Adrenal gland (tissue), 12 donors: ENCODE data around the gene SPDYC. TPM values are rescaled to one million over a fixed set of nuclear protein-coding genes. Genes with fewer than 3 reads are reported as not detected.

Experiments used
- DNase-seq, 7 donors: peaks; one replicate each; pipeline ENCODE4 v3.0.0-alpha.2; 2019 to 2020
- H3K27ac ChIP-seq, 5 donors: fragments of 200-600 bp; sonication (generic) in 4 of 5; 1 replicate in 3 of 5; 2 replicates in 2 of 5; pipeline versions ENCODE4 v1.5.1 to v1.8.0; 2016 to 2020; ENCODE audit warnings: mild to moderate bottlenecking in 1 of 5
- H3K27me3 ChIP-seq: fragments of 200-600 bp; 2 replicates; pipeline ENCODE4 v1.8.0; 2021
- H3K36me3 ChIP-seq, 2 donors: fragments of 200-600 bp; replicated peaks in 1 of 2; 1 replicate in 1 of 2; 2 replicates in 1 of 2; pipeline versions ENCODE4 v1.5.1 to v1.8.0; 2018 to 2022
- H3K4me1 ChIP-seq, 2 donors: fragments of 200-600 bp; replicated peaks in 1 of 2; 1 replicate in 1 of 2; 2 replicates in 1 of 2; pipeline versions ENCODE4 v1.5.1 to v1.8.0; 2018 to 2021
- H3K4me3 ChIP-seq, 4 donors: fragments of 200-600 bp; sonication (generic) in 3 of 4; one replicate each; pipeline ENCODE4 v1.5.1; 2016 to 2018
- H3K9me3 ChIP-seq, 3 donors: fragments of 200-600 bp; sonication (generic) in 1 of 3; replicated peaks in 1 of 3; 1 replicate in 2 of 3; 2 replicates in 1 of 3; pipeline versions ENCODE4 v1.5.1 to v1.8.0; 2016 to 2021
- CTCF ChIP-seq, 6 experiments: fragments of 450-650 bp in 4 of 6; fragments of 200-600 bp in 2 of 6; sonication (generic) in 1 of 6; IDR thresholded peaks; 1 replicate in 5 of 6; 2 replicates in 1 of 6; pipeline versions ENCODE4 v1.5.1 to v1.8.0; 2016 to 2021; ENCODE audit warnings: antibody characterized with exemption in 6 of 6, mild to moderate bottlenecking in 2 of 6, moderate library complexity in 1 of 6
- POLR2A ChIP-seq, 2 donors: fragments of 450-650 bp; IDR thresholded peaks; one replicate each; pipeline ENCODE4 v1.6.1; 2017; ENCODE audit warnings: antibody characterized with exemption in 2 of 2, mild to moderate bottlenecking in 2 of 2, moderate library complexity in 1 of 2
- WGBS, 4 donors: extraction: QIAGEN DNeasy Blood & Tissue Kit in 2 of 4; methylation state at CpG; one replicate each; pipeline versions ENCODE4 v1.1.5 to v1.1.7; 2013 to 2017; 5-methylcytosine and 5-hydroxymethylcytosine counted together
- intact Hi-C, 2 donors: fragments of 100-400 bp; cut with DNase I; formaldehyde crosslinking; loops; one replicate each; pipeline versions ENCODE4 v1.14.1 to v1.15.0; 2022 to 2023
- polyA plus RNA-seq, 3 donors: library from polyadenylated mRNA; stranded (reverse); fragments of 200-250 nt in 2 of 3; fragments of 350-450 nt in 1 of 3; fragmentation: Illumina TruSeq in 1 of 3; extraction: RNeasy Lipid Tissue Mini Kit (QIAGEN cat#74804) in 1 of 3; gene quantifications; one replicate each; pipeline ENCODE4 v1.2.3, GENCODE V29; 2013 to 2014
- total RNA-seq, 9 donors: library from RNA; depleted of rRNA in 4 of 9; stranded (reverse); fragments of >200 nt in 4 of 9; fragments of 120-200 nt in 1 of 9; fragmentation: NEBNext Ultra II Directional in 1 of 9; extraction: Animal tissue kit (Norgen Biotek cat#: 25700) in 1 of 9; gene quantifications; one replicate each; pipeline versions ENCODE4 v1.1.0 to v1.2.4, GENCODE V29; 2013 to 2023
- donor health status: healthy with polysubstance abuse.
- donor health status: Bipolar disorder and iron deficiency.
- donor health status: DM: yes; HTN: yes; CAD: no.
- donor health status: DM: no; HTN: no; CAD: no.
- donor health status: DM: no; HTN: no; CAD: no.
- donor health status: DM: yes; HTN: yes; CAD: no.

Gene SPDYC
- total and polyA plus RNA-seq, 12 donors, result 0.10 TPM; not detected in 11

- Histone ChIP-seq H3K4me1 (no peaks in the 10 kb centered on the region), H3K27ac (no peak overlapping the region), H3K4me3 (no peak overlapping the region), H3K27me3 (no peaks in the 10 kb centered on the region), H3K36me3 (no peaks in the 10 kb centered on the region), H3K9me3 (no peaks in the 10 kb centered on the region)
- TF ChIP-seq POLR2A (IDR thresholded peaks at IDR 0.05) (no peak), CTCF (IDR thresholded peaks at IDR 0.05) (no peak)
- 52 to 88% (median 68%) methylated on average over 3 of the region's 3 CpGs for WGBS, 4 donors
- intact Hi-C loops, result no loop called here
- peak in 1 of 7 donors; percentile 3 for DNase-seq
These were observed 12.7 kb upstream of the SPDYC start for GRCh38 chr11:65157336-65157735.

GRCh38 chr11:65159012-65159411, 11.0 kb upstream of the SPDYC start:
- no peaks in the 10 kb centered on the region for H3K9me3 ChIP-seq
- no peak overlapping the region for H3K4me3 ChIP-seq
- TF ChIP-seq CTCF (IDR thresholded peaks at IDR 0.05), result no peak
- no peak for TF ChIP-seq POLR2A (IDR thresholded peaks at IDR 0.05)
- H3K27ac ChIP-seq, result no peak overlapping the region
- WGBS, 4 donors, result 68 to 76% (median 72%) methylated on average over 5 of the region's 5 CpGs
- intact Hi-C loops, result no loop called here
- H3K27me3 ChIP-seq, result no peaks in the 10 kb centered on the region
- DNase-seq, result no peak
- no peaks in the 10 kb centered on the region for H3K4me1 ChIP-seq
- H3K36me3 ChIP-seq, result no peaks in the 10 kb centered on the region

GRCh38 chr11:65160643-65161042, 9.4 kb upstream of the SPDYC start:
- H3K27me3 ChIP-seq, result no peaks in the 10 kb centered on the region
- H3K4me1 ChIP-seq, result no peaks in the 10 kb centered on the region
- H3K27ac ChIP-seq, result no peak overlapping the region
- TF ChIP-seq POLR2A (IDR thresholded peaks at IDR 0.05) (no peak), CTCF (IDR thresholded peaks at IDR 0.05) (no peak)
- no peaks in the 10 kb centered on the region for H3K9me3 ChIP-seq
- no peak overlapping the region for H3K4me3 ChIP-seq
- H3K36me3 ChIP-seq, result no peaks in the 10 kb centered on the region
- DNase-seq, result no peak
- WGBS, 4 donors, result 63 to 76% (median 71%) methylated on average over 3 of the region's 3 CpGs
- intact Hi-C loops, result no loop called here

- 74 to 94% (median 93%) methylated on average over 2 of the region's 2 CpGs for WGBS, 4 donors
- H3K36me3 ChIP-seq, result no peaks in the 10 kb centered on the region
- TF ChIP-seq CTCF (IDR thresholded peaks at IDR 0.05) (no peak), POLR2A (IDR thresholded peaks at IDR 0.05) (no peak)
- H3K4me1 ChIP-seq, result no peaks in the 10 kb centered on the region
- no peak overlapping the region for H3K27ac ChIP-seq
- H3K4me3 ChIP-seq, result no peak overlapping the region
- no peaks in the 10 kb centered on the region for H3K9me3 ChIP-seq
- intact Hi-C loops, result no loop called here
- no peak for DNase-seq
- no peaks in the 10 kb centered on the region for H3K27me3 ChIP-seq
These were observed 6.3 kb upstream of the SPDYC start for GRCh38 chr11:65163684-65164083.
